ENCODE data around the gene MZF1. TPM values are rescaled to one million over a fixed set of nuclear protein-coding genes. Genes with fewer than 3 reads are reported as not detected.

MZF1 gene
- total and polyA plus RNA-seq, 2 donors (not counting 3 experiments of a cell fraction or from before 2014, with no cell fraction given), result 26.4 to 30.8 TPM

GRCh38 chr19:58570770-58571574 lies 2.2 kb downstream of the MZF1 start:
- DNase-seq (ENCODE audit: low read depth, low spot score), result no peak
- ChIA-PET CTCF (interaction anchor here (1.5 kb wide), 1 partner anchor 17 kb away, joined by 3 read pairs; no protein-coding TSS in a partner anchor), POLR2A (no interaction called here)
- H3K4me1 ChIP-seq (ENCODE audit: control insufficient read depth, extremely low read depth, insufficient read depth, low read length), result peaks cover 16% of the 10 kb centered on the region
- dilution Hi-C loops (cut with MboI; ENCODE audit: extremely low pct_ligation_motif_present, low sequenced_read_pairs), result no loop called here
- peaks cover 2% of the 10 kb centered on the region for H3K79me2 ChIP-seq (ENCODE audit: control insufficient read depth, insufficient read depth, low read length)
- H3K9ac ChIP-seq (replicated peaks; ENCODE audit: extremely low read depth, insufficient read depth, low read length), result no peak overlapping the region
- H3K27me3 ChIP-seq (ENCODE audit: control insufficient read depth in 2 of 2, insufficient read depth in 2 of 2, low read length in 2 of 2), result no peaks in the 10 kb centered on the region
- no peak overlapping the region for H3K4me2 ChIP-seq (ENCODE audit: insufficient read depth, low read length)
- H3K4me3 ChIP-seq (replicated peaks in 1 of 3; ENCODE audit: insufficient read depth in 1 of 3, low read depth in 1 of 3, low read length in 3 of 3), result no peak overlapping the region
- H4K20me1 ChIP-seq (replicated peaks; ENCODE audit: control insufficient read depth, extremely low read depth, insufficient read depth, low read length), result no peaks in the 10 kb centered on the region
- H2AFZ ChIP-seq (ENCODE audit: low read depth, low read length), result no peak overlapping the region
- no peaks in the 10 kb centered on the region for H3K9me1 ChIP-seq (replicated peaks; ENCODE audit: control insufficient read depth, extremely low read depth, insufficient read depth, low read length)
- H3K27ac ChIP-seq (ENCODE audit: insufficient read depth, low read depth, low read length), result no peak overlapping the region
- peaks cover 0 to 9% of the 10 kb centered on the region in 2 experiments for H3K36me3 ChIP-seq (ENCODE audit: control insufficient read depth in 2 of 2, extremely low read depth in 1 of 2, insufficient read depth in 2 of 2, low read length in 2 of 2)
- intact Hi-C loops (cut with micrococcal nuclease), result no loop called here
- no TSS peak for BruUV-seq (replicated peaks)
- FAIRE-seq, result no peak
- no peaks in the 10 kb centered on the region for H3K9me3 ChIP-seq (replicated peaks; ENCODE audit: control insufficient read depth, insufficient read depth, low read length)
- no peak for TF ChIP-seq POLR2A (IDR thresholded peaks at IDR 0.05; ENCODE audit: low read depth, low read length)

DNA sequence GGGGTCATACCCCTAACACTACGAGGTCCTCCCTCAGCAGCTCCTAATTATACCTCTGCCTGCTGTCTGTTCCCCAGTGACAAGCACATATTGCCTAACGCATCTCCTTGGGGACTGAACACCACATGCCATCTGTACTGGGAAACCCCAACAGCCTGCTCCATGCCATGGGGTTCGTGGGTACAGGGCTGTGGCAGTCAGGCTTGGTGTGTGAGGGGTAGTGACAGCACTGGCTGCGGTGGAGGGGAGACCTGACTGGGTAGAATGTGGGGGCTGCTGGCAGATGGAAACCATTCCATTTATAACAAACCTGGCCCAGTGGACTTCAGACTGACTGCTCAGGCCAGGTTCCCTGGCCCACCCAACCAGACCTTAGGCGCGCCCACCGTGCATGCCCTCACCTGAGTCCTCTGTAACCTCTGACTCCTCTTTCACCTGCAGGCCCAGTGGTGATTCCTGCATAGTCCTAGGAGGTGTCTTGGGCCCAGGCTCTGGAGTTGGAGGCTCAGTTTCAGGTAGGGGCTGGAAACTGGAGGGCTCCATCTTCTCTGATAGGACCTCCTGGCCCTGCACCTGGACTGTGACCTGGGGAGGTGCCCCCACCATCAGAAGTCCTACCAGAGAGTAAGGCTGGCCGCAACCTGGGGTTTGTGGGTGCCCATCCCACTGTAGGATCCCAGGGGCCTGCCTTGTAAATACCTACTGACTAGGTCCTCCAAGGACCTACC lies 3.0 kb downstream of the MZF1 start:
- intact Hi-C loops (cut with micrococcal nuclease) (no loop called here), dilution Hi-C loops (cut with MboI; ENCODE audit: extremely low pct_ligation_motif_present, low sequenced_read_pairs) (no loop called here)
- Histone ChIP-seq H3K4me2 (ENCODE audit: insufficient read depth, low read length) (no peak overlapping the region), H3K27ac (ENCODE audit: insufficient read depth, low read depth, low read length) (no peak overlapping the region), H3K27me3 (ENCODE audit: control insufficient read depth in 2 of 2, insufficient read depth in 2 of 2, low read length in 2 of 2) (no peaks in the 10 kb centered on the region), H3K4me1 (ENCODE audit: control insufficient read depth, extremely low read depth, insufficient read depth, low read length) (peaks cover 16% of the 10 kb centered on the region), H4K20me1 (replicated peaks; ENCODE audit: control insufficient read depth, extremely low read depth, insufficient read depth, low read length) (no peaks in the 10 kb centered on the region), H3K9ac (replicated peaks; ENCODE audit: extremely low read depth, insufficient read depth, low read length) (no peak overlapping the region), H2AFZ (ENCODE audit: low read depth, low read length) (no peak overlapping the region), H3K9me3 (replicated peaks; ENCODE audit: control insufficient read depth, insufficient read depth, low read length) (no peaks in the 10 kb centered on the region), H3K36me3 (ENCODE audit: control insufficient read depth in 2 of 2, extremely low read depth in 1 of 2, insufficient read depth in 2 of 2, low read length in 2 of 2) (peaks cover 0 to 9% of the 10 kb centered on the region in 2 experiments), H3K9me1 (replicated peaks; ENCODE audit: control insufficient read depth, extremely low read depth, insufficient read depth, low read length) (no peaks in the 10 kb centered on the region), H3K79me2 (ENCODE audit: control insufficient read depth, insufficient read depth, low read length) (no peaks in the 10 kb centered on the region), H3K4me3 (replicated peaks in 1 of 3; ENCODE audit: insufficient read depth in 1 of 3, low read depth in 1 of 3, low read length in 3 of 3) (no peak overlapping the region)
- POLR2A ChIA-PET, result no interaction called here
- FAIRE-seq, result no peak
- TF ChIP-seq GATA2 (IDR thresholded peaks at IDR 0.05; ENCODE audit: insufficient read depth, insufficient read length, low read depth, low read length) (no peak), POLR2AphosphoS5 (IDR thresholded peaks at IDR 0.05; ENCODE audit: insufficient read depth, low read depth, low read length) (no peak), POLR2A (IDR thresholded peaks at IDR 0.05; ENCODE audit: low read depth, low read length) (no peak), JUN (IDR thresholded peaks at IDR 0.05; ENCODE audit: borderline replicate concordance, insufficient read depth, insufficient read length, low read depth) (no peak), FOS (IDR thresholded peaks at IDR 0.05; ENCODE audit: borderline replicate concordance, insufficient read depth, low read length) (no peak), MYC (IDR thresholded peaks at IDR 0.05; ENCODE audit: low read depth, low read length) (no peak), EZH2 (IDR thresholded peaks at IDR 0.05; ENCODE audit: borderline replicate concordance, low read depth, low read length, severe bottlenecking) (no peak)
- TF ChIP-seq, protein P1, sequence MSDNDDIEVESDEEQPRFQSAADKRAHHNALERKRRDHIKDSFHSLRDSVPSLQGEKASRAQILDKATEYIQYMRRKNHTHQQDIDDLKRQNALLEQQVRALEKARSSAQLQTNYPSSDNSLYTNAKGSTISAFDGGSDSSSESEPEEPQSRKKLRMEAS (IDR thresholded peaks at IDR 0.05; ENCODE audit: insufficient read depth, insufficient read length), result no peak
- TF ChIP-seq, protein P2, sequence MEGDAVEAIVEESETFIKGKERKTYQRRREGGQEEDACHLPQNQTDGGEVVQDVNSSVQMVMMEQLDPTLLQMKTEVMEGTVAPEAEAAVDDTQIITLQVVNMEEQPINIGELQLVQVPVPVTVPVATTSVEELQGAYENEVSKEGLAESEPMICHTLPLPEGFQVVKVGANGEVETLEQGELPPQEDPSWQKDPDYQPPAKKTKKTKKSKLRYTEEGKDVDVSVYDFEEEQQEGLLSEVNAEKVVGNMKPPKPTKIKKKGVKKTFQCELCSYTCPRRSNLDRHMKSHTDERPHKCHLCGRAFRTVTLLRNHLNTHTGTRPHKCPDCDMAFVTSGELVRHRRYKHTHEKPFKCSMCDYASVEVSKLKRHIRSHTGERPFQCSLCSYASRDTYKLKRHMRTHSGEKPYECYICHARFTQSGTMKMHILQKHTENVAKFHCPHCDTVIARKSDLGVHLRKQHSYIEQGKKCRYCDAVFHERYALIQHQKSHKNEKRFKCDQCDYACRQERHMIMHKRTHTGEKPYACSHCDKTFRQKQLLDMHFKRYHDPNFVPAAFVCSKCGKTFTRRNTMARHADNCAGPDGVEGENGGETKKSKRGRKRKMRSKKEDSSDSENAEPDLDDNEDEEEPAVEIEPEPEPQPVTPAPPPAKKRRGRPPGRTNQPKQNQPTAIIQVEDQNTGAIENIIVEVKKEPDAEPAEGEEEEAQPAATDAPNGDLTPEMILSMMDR (IDR thresholded peaks at IDR 0.05; ENCODE audit: extremely low read depth in 1 of 2, insufficient read depth in 1 of 2, low read depth in 1 of 2, low read length in 2 of 2), result no peak
- DNase-seq (ENCODE audit: low read depth, low spot score), result no peak
- CTCF ChIA-PET, result no interaction called here
- no TSS peak for BruUV-seq (replicated peaks)
